A549 treated with AZD2906 at 1 μM for 4 hours (cell line): Measurements from ENCODE around the gene INPP5B. TPM values are rescaled to one million over a fixed set of nuclear protein-coding genes. Genes with fewer than 3 reads are reported as not detected.

ENCODE experiments used
- total RNA-seq: library from RNA; stranded (reverse); fragments of 200-300 nt; extraction: Qiagen RNA extraction; gene quantifications from 5 replicates; pipeline ENCODE4 v1.2.3, GENCODE V29; 2022

Gene INPP5B
- total RNA-seq: 4.0 to 4.9 TPM (median 4.1 TPM) in 5 replicates

GRCh38 chr1:37946703-37947360 lies at the start of gene INPP5B:
INPP5B (minus strand) TSS chr1:37947053; CDS start chr1:37946308, 745 bp downstream.

GRCh38 chr1:37859507-37860345 lies 87.1 kb downstream of the INPP5B start, which contains the start of gene MTF1:
MTF1 (minus strand) TSS chr1:37859592; CDS start chr1:37857658, 1,934 bp downstream.

Other genes starting within 250 kb of the INPP5B start
- 0.95 to 1.4 TPM (median 1.1 TPM) in 5 replicates for gene EPHA10, start 181.9 kb downstream of the INPP5B start, total RNA-seq
- 21.2 to 26.5 TPM (median 25.0 TPM) in 5 replicates for gene MANEAL, start 153.2 kb downstream of the INPP5B start, total RNA-seq
- gene C1orf122, start 139.3 kb downstream of the INPP5B start, total RNA-seq: 35.9 to 71.1 TPM (median 57.7 TPM) in 5 replicates
- gene YRDC, start 138.8 kb downstream of the INPP5B start, total RNA-seq: 11.3 to 18.7 TPM (median 16.4 TPM) in 5 replicates
- 4.1 to 5.4 TPM (median 4.5 TPM) in 5 replicates for gene MTF1, start 87.5 kb downstream of the INPP5B start, total RNA-seq
- gene SF3A3, start 43.0 kb upstream of the INPP5B start, total RNA-seq: 44.8 to 91.7 TPM (median 49.7 TPM) in 5 replicates
- gene FHL3, start 58.5 kb upstream of the INPP5B start, total RNA-seq: 9.8 to 11.6 TPM (median 10.8 TPM) in 5 replicates
- gene UTP11, start 65.7 kb upstream of the INPP5B start, total RNA-seq: 37.0 to 67.7 TPM (median 39.6 TPM) in 5 replicates
- 0.03 to 0.06 TPM in 2 of 5 replicates, not detected in the others for gene POU3F1, start 99.7 kb upstream of the INPP5B start, total RNA-seq